ENCODE results near the gene MCTP2.

DNA sequence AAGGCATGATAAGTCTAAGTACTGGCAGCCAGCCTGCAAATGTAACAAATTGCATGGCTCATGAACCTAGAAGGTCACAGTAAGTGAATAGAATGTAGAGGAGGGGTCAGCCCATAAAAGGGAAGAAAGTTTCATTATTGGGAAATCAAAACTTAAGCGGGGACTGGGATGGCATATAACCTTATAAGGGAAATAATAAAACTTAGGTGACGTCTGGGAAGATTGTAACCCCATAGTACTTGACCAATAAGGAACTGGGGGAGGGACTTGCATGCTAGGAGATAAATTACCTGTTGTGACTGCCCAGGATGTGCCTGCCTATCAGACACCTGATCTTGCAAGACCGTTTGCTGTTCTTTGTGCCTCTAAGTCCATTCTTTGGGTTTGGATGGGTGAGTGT, 28.1 kb upstream of the MCTP2 start:
- no peak for TF ChIP-seq CTCF (conservative IDR thresholded peaks at IDR 0.05)
- no peak for TF ChIP-seq ZFX (IDR thresholded peaks at IDR 0.05)

All from C4-2B (cell line).